Brain pericyte (primary cell): Measurements from ENCODE around the gene DHX40.

ENCODE experiments used
- DNase-seq: peaks from one replicate; pipeline ENCODE4 v3.0.0-alpha.2; 2012; ENCODE audit warnings: low read depth, low spot score

DHX40 gene

GRCh38 chr17:59631276-59631675 lies 65.9 kb downstream of the DHX40 start:
- no peak for DNase-seq

DNA sequence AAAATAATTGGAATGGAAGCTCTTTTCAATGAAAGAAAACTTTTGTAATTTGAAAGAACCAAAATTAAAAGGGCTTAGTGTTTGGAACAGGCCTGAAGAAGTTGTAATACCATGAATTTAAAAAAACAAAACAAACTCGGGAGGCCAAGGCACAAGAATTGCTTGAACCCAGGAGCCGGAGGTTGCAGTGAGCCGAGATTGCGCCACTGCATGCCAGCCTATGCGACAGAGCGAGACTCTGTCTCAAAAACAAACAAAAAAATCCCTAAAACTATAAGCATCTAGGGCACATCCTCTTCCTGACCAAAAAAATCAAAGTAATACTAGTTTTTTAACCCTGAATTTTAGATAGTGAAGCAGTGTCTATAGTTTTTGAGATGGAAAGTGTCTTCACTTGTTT lies 67.0 kb downstream of the DHX40 start:
- DNase-seq: no peak

GRCh38 chr17:59633658-59634359 lies 68.4 kb downstream of the DHX40 start:
- DNase-seq: no peak

- DNase-seq: no peak
These were observed 69.5 kb downstream of the DHX40 start for GRCh38 chr17:59634632-59635541.

DNA sequence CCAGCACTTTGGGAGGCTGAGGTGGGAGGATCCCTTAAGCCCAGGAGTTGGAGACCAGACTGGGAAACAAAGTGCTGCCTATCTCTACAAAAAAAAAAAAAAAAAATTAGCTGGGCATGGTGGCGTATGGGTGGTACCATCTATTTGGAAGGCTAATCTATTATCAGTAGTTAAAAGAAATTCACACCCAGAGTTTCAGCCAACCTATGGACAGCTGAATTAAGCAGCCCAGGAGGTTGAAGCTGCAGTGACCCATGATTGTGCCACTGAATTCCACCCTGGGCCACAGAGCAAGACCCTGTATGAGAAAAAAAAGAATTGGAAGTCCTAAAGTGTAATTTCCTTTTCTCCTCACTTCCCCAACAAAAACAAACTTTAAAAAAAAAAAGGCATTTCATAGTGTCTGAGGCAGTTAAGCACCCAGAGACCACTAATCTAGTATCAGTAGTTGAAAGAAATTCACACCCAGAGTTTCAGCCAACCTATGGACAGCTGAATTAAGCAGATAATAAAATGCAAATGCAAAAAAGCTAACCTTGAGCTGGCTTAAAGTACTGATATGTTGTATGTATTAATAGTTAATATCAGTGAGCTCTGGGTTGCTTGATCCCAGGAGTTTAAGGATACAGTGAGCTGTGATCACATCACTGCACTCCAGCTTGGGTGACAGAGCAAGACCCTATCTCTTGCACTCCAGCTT lies 72.4 kb downstream of the DHX40 start:
- no peak for DNase-seq

- DNase-seq: no peak
These were observed 73.1 kb downstream of the DHX40 start for GRCh38 chr17:59638553-59638952.

GRCh38 chr17:59641799-59642484 lies 76.5 kb downstream of the DHX40 start:
- DNase-seq: no peak

DNA sequence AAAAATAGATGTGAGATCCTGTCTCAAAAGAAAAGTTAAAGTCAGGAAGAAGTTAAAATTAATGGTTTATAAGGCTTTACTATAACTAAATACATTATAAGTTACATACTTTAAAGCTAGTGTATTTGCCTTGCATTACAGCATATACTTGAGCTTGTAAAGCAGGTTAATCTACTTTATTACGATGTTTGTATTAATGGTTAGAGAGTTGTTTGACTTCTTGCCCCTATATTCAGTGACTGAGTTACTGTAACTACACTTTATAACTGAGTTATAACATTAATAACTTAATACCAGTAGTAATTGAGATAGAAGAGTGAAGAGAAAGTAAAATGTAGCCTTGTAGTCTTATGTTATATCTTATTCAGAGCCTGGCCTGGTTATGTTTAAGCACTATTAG lies 77.2 kb downstream of the DHX40 start:
- no peak for DNase-seq

GRCh38 chr17:59643159-59644140 lies 78.0 kb downstream of the DHX40 start:
- no peak for DNase-seq

DNA sequence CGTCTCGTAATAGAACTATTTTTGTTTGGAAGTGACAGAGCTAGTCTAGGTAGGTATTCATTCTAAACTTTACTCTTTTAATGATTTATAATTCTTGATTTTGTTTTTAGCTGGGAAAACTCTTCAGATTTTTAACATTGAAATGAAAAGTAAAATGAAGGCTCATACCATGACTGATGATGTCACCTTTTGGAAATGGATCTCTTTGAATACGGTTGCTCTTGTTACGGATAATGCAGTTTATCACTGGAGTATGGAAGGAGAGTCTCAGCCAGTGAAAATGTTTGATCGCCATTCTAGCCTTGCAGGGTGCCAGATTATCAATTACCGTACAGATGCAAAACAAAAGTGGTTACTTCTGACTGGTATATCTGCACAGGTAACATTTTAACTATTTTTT lies 81.9 kb downstream of the DHX40 start:
- no peak for DNase-seq

DNA sequence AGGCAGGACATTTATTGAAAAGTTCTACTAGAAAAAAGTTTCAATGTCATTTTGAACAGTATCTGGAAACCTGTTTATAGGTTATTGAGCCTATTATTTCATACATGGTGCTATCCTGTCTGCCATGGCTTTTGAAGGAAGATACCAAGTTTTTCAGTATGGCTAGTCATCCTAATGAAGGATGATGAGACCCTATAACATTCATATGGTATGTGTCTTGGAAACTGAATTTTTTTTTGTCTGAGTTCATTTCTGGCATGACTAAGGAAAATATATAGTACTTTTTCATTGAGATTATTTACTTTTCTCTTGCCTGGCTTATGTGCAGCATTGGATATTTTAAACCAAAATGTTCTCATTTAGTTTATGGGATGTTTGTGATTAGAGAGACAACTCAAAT lies 84.5 kb downstream of the DHX40 start:
- DNase-seq: no peak

DNA sequence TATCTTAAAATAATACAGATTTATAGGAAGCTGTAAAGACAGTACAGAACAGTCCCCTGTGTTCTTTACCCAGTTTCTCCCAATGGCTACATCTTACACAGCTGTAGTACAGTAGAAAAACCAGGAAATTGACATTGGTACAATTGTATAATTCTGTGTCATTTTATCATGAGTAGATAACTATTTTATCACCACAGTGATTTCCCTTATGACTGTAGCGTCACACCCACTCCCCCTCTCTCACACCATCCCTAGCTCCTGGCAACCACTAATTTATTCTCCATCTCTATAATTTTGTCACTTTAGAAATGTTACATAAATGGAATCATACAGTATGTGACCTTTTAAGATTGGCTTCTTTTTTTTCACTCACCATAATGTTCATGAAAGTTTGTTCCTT lies 85.2 kb downstream of the DHX40 start:
- no peak for DNase-seq

DNA sequence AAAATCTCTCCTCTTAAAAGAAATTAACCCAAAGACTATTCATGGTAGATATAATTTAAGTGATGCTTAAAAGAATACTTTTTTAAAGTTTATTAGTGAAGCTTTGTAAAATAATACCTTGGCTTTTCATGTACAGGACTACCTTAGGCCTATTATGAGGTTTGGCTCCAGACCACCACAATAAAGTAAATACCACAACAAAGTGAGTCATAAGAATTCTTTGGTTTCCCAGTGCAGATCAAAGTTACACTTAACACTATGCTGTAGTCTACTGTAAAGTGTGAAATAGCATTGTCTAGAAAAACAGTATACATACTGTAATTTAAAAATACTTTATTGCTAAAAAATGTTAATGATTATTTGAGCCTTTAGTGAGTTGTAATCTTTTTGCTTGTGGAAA lies 85.9 kb downstream of the DHX40 start:
- DNase-seq: no peak

- no peak for DNase-seq
These were observed 86.7 kb downstream of the DHX40 start for GRCh38 chr17:59652119-59652518.

DNA sequence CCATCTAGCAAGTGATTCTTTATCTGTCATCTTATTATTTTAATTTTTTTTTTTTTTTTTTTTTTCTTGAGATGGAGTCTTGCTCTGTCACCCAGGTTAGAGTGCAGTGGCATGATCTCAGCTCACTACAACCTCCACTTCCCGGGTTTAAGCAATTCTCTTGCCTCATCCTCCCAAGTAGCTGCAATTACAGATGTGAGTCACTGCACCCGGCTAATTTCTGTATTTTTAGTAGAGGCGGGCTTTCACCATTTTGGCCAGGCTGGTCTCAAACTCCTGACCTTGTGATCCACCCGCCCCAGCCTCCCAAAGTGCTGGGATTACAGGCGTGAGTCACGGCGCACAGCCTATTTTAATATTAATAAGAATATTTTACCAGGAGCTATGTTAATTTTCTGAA lies 91.2 kb downstream of the DHX40 start:
- peak; percentile 16 for DNase-seq
